T-helper 22 cell (primary cell): ENCODE data around the gene PRKAR1A.
"Not testable (repeated sequence)": the region's sequence is repeated elsewhere in the genome, so short reads cannot be mapped to it uniquely, and the experiment has no call there.

ENCODE experiments used
- DNase-seq: peaks from one replicate; pipeline ENCODE4 v3.0.0-alpha.2; 2020; ENCODE audit warnings: low read depth

Gene PRKAR1A

DNA sequence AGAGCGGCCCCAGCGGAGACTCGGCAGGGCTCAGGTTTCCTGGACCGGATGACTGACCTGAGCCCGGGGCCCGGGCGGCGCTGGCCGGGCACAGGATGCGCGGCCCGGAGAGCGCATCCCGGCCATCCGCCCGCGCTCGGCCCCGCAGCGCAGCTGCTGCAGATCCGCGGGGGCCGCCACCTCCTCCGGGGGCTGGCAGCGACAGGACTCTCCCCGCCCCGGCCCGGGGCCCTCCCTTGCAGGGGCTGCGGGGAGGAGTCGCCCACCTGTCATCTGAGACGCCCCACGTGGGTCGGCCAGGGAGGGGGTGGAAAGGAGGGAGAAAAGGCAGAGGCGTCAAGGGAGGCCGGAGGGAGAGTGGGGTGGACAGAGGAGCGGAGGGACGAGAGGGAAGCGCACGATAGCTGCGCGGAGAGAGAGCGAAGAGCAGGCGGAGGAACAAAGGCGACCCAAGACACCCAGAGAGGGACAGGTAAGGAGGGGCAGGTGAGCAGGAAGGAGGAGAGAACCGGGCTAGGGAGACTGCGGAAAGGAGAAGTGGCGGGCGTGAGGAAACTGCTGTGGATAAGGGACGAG is 471 bp upstream of the PRKAR1A start:
- DNase-seq: peak; percentile 68

DNA sequence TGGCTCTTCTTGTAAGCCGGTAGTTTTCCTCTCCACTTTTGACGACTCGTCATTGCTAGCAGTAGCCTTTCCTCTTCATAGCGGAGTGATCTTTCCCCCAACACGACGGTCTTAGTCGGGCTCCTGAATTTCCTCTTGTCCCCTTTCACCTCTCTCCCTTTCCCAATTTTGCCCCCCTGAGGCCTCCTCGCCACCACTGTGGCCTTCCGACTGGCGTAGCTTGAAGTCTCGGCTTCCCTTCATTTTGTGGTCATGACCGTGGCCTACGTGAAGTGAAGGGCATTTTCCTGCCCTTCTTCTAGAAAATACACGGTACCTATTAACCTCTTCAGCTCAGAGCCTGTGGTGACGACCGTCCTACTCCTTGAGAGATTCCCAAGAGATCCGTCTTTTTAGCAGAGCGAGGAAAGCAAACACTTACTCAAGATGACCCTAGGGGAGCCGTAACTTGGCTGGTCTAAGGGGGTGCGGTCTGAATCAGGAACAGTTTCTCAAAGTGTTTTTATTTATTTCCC is 787 bp downstream of the PRKAR1A start:
- DNase-seq: no peak

DNA sequence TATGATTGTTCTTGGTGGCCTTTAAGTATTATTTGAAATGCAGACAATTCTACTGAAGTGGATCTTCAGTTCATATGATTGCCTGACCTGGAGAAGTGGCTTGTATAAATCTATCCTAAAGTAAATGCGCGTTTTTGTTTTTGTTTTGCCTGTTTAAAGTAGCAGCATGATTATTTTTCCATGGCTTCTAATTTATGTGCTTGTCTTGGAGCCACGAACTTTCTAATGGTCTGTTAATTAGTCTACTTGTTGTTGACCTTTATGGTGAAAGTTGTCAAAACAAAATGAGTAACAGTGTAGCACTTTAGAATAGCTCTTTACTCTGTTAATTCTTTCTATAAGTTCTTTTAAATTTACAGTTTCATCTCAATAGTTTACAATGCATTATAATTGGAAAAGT is 1.7 kb downstream of the PRKAR1A start:
- DNase-seq: no peak

DNA sequence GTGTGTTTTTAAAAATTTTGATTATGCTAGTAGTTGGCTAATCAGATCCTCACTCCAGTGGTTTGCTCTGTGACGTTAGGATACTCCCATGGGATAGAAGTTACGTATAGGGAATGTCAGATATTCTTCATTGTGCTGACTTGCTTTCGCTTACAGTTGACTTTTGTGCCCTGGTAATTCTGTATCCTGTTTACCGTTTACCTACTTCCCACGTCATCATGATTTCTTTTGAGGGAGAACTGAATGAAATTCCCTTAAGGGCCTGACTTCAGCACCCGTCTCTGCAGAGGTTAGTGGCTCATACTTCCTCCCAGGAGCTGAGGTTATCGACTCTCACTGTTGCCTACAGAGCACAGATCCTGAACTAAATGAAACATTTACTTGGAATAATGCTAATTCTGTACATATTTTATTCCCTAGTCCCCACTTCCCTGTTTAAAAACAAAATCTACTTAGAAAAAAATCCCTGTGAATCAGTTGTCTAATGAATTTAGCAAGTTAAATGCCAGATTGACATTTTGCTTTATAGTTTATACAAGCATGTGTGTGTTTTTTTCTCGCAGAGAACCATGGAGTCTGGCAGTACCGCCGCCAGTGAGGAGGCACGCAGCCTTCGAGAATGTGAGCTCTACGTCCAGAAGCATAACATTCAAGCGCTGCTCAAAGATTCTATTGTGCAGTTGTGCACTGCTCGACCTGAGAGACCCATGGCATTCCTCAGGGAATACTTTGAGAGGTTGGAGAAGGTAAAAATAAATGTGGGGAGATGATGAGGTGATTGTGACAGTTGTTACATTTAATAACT is 2.8 kb downstream of the PRKAR1A start:
- no peak for DNase-seq

DNA sequence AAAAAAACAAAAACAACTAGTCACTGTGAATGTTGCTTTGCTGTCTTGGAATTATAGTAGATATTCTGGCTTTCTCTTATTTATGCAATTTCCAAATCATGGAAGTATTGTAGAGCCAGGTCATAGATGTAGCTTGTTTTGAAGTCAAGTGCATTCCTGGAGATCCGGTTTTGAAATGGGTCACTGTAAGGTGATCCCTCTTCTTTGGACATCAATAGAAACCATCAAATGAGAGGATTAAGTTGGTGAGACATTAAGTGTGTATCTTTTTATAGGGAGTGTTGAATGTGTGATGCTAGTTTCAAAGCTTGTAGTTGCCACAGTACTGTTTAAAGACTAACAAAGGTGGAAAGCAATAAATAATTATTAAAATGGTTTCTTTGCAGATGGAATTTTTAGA is 4.5 kb downstream of the PRKAR1A start:
- no peak for DNase-seq

DNA sequence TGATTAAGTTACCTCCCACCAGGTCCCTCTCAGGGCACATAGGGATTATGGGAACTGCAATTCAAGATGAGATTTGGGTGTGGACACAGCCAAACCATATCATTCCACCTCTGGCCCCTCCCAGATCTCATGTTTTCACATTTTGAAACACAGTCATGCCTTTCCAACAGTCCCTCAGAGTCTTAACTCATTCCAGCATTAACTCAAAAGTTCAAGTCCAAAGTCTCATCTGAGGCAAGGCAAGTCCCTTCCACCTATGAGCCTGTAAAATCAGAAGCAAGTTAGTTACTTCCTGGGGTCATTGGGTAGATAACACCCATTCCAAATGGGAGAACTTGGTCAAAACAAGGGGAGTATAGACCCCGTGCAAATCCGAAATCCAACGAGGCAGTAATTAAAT is 5.4 kb downstream of the PRKAR1A start:
- not testable (repeated sequence) for DNase-seq

DNA sequence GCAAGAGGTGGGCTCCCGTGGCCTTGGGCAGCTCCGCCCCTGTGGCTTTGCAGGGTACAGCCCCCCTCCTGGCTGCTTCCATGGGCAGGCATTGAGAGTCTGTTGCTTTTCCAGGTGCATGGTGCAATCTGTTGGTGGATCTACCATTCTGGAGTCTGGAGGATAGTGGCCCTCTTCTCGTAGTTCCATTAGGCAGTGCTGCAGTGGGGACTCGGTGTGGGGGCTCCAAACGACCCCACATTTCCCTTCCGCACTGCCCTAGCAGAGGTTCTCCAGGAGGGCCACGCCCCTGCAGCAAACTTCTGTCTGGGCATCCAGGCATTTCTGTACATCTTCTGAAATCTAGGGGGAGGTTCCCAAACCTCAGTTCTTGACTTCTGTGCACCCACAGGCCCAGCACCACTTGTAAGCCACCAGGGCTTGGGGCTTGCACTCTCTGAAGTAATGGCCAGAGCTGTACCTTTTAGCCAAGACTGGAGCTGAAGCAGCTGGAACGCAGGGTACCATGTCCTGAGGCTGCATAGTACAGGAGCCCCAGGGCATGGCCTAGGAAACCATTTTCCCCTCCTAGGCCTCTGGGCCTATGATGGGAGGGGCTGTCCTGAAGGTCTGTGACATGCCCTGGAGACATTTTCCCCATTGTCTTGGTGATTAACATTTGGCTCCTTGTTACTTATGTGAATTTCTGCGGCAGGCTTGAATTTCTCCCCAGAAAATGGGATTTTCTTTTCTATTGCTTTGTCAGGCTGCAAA is 6.0 kb downstream of the PRKAR1A start:
- DNase-seq: no peak

DNA sequence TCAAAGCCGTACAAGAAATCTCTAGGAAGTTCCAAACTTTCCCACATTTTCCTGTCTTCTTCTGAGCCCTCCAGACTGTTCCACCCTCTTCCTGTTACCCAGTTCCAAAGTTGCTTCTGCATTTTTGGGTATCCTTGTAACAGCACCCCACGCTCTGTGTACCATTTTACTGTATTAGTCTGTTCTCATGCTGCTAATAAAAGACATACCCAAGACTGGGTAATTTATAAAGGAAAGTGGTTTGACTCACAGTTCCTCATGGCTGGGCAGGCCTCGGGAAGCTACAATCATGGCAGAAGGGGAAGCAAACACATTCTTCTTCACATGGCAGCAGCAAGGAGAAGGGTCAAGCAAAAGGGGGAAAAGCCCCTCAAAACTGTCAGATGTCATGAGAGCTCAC is 6.8 kb downstream of the PRKAR1A start:
- not testable (repeated sequence) for DNase-seq

DNA sequence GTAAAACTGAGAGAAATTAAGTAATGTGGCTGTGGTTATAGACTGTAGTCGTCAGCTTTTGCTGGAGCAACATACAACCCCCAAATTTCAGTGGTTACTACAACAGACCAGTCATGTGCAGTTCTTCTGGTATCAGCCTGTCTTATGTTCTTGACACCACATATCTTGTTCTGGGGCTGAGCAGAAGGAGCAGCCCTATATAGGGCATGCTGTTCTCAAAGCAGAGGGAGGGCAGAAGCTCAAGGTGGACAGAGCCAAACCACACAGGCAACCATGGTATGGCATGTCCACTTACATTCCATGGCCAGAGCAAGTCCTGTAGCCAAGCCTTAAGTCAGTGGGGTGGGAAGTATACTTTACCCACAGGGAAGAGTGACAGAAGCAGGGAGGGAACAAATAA is 7.7 kb downstream of the PRKAR1A start:
- DNase-seq: no peak

DNA sequence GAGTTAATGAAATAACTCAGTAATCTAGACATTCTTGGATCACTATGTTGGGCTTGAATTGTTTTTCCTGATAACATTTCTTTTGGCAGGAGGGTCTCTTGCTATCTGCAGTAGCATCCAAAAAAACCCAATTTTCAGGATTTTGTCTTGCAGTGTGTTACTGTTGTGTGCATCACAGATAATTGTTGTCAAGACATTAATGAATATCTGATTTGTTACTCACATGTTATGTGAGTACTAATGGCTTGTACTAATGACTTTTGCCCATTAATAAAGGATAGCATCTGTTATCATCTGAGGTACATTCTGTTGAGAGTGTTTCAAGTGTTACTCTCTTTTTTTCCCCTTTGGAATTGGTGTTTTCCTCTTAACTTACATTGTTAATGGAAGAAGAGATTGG is 10.0 kb downstream of the PRKAR1A start:
- no peak for DNase-seq

DNA sequence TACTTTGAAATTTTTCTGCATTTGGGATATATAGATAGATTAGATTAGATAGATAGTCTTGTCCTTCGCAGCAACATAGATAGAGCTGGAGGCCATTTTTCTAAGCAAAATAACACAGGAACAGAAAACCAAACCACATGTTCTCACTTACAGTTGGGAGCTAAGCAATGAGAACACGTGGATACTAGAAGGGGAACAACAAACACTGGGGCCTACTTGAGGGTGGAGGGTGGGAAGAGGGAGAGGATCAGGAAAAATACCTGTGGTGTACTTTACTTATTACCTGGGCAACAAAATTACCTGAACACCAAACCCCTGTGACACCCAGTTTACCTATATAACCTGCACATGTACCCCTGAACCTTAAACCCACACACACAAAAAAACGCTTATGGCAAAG is 14.3 kb downstream of the PRKAR1A start:
- no peak for DNase-seq

DNA sequence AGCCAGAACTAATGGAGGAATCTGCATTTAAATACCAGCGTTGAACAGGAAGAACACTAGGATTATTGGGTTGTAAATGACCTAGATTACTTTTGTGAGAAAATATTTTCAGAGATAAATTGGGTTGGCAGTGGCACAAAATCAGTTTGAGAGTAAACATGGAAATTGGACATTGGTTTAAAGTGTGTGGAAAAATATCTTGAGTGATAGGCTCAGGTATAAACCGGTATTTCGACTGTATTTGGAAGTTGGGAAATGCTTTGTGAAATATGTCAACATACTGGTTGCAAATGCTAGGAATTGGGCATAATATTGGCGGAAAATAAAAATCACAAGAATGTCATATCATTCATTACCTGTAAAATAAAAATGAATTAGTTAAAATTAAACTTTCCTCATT is 15.1 kb downstream of the PRKAR1A start:
- DNase-seq: no peak

DNA sequence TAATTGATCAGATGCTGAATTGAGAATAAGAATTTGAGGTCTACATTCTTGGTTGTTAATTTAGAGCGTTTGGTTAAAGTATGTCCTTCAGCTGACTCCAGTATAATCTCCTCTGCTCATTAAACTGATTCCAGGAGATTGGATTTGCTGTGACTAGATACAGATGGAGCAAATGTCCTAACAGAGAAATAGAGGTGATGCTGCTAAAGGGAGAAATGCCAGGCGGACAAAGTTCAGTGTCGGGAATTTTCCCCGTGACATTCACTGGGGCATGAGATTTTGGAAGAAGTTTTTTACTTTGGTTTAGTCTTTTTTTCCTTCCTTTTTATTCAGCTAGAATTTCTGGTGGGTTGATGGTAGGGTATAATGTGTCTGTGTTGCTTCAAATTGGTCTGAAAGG is 19.0 kb downstream of the PRKAR1A start:
- DNase-seq: no peak

DNA sequence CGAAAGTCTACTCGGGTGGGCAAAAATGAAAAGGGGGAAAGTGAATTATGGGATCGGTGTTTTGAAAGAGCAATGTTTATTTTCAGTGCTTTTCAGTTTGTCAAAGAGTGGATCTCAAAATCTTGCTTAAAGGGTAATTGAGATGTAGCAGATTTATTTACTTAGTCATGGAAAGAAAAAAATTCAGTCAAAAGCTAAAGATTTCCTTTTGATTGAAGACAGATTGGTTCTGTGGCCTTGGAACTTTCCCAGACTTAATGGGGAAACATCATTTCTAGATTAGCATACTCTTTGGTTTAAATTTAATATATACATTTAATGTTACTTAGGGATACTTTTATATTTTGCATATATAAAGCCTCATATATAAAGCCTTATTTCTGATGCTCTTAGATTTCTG is 20.6 kb downstream of the PRKAR1A start:
- DNase-seq: no peak

DNA sequence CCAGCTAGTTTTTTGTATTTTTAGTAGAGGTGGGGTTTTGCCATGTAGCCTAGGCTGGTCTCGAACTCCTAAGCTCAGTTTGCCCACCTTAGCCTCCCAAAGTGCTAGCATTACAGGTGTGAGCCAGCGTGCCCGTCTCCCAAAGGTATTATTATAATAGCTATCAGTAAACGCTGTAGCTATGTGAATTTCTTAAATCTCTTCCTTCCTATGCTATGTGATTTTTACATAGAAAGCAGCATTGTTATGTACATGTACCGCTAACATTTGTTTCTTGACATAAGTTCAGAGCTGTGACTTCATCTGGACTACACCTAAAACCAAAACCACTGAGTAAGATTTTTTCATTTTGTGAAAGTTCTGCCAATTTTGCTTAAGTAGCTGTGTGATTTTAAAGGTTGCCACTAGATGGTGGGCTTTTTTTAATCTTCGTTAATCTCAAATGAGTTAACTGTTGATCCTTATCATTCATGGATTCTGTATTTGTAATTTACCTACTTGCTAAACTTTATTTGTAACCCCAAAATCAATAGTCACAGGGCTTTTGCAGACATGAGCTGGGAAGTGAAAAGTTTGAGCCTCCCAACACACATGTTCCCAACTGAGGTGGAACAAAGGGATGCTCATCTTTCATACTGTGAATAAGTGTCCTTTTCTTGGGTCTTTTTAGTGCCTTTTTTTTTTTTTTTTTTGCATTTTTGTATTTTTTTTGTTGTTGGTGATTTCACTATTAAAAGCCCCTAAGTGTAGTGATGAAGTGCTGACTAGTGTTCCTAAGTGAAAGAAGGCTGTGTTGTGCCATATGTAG is 21.9 kb downstream of the PRKAR1A start:
- DNase-seq: no peak

DNA sequence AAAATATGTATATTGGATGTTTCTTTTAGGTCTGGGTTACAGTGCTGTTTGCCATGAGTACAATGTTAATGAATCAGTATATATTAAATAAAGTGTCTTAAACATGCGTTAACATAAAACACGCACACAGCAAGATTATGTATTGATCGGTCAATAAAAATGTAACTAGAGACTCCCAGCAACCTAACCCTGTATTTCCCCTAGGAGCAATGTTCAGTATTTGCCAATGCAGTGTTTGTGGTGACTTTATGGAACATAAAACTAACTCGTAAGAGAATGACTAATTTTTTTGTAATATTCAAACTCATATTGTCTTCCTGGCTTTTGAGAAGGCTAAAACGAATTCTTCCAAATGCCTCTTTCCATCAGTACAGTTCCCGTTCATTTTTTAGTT is 22.5 kb downstream of the PRKAR1A start:
- no peak for DNase-seq

DNA sequence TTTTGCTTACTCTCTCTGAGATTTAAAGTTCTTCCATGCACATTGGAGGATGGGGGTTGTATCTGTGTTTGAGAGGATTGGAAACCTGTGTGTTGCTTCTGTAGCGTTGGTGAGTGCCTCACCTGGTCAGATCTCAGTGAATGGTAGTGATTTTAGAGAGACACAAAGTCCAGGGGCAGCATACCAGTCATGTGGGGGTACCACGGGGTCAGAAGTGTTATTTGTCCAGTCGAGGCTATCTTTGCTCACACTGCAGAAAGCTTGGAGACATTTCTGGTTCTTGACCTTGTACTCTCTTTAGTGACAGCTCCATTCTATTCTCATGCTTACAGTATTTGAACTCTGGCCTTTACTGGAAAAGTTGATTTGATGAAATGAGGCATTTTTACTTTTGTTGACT is 23.7 kb downstream of the PRKAR1A start:
- no peak for DNase-seq

DNA sequence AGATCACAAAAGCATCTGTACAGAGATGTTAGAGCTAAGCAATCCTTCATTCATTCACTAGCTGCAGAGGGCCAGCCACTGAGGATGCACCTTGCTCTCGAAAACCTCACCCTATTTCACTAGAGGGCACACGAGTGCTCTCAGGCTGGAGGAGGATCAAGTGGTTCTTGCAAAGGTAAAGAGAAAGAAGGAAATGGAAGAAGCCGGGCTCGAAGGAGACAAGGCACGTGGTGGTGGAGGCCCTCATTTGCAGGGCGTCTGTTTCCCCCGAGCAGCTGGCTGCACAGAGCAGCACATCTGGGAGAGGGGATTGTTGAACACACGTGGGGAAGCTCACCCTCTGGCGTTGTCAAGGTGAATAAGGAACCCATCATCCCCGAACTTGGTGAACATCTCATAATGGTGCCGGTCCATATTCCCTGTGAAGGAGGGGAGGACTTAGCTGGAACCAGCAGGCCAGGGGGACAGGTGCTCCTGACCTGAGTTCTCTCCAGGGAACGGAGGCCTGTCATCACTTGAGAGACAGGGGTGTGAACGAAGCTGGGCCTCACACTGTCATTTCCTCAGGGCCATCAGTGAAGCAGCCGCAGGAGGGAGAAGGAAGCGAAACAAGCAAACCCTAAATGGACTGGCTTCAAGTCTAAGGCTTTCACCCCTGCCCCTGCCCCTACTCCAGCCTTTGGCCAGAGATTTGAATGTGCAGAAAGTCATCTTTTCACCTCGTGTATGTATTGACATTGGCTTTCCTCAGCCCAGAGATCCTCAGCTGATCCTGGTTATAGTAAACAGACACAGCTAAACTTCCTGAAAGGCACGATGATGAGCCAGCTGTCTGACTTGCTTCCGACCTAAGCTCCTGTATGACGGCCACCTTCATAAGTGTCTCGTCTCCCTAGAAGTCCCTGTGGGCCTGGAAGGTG is 27.6 kb downstream of the PRKAR1A start:
- no peak for DNase-seq

DNA sequence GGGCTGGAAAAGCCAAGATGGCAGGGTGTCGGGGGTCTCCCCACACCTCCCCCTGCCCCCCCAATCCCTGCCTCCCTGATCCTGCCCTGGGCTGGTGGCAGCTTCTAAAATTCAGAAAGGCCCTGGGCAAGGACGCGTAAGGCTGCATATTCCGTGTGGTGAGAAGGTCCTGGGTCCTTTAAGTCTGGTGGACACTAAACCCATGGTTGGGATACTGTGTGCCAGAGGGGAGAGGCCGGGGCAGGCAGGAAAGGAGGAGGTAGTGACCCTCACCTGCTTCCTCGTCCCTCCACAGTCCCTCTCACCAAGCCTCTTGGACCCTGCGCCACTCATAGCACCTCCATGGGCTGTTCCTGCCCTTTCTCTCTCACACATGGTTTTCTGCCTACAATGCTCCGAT is 28.8 kb downstream of the PRKAR1A start:
- no peak for DNase-seq

DNA sequence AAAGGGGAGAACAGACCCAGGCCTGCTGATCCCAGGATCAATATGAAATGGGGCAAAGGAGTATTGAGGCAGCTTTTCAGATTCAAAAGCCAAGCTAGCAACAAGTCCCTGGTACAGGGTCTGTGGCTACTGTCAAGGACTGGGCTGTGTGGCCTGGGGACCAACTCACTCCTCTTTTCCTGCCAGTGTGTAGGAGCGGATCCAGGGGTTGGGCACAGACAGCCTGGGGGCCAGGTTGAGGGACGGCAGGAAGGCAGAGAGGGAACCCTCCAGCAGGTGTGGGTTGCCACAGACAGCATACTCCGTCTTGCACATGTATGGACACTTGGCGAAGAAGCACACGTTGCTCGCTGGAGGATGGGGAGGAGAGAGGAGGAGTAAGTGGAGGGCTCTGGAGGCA is 29.6 kb downstream of the PRKAR1A start:
- DNase-seq: no peak
